GM23338 (cell line): Measurements from ENCODE around the gene SPECC1. TPM values are rescaled to one million over a fixed set of nuclear protein-coding genes. Genes with fewer than 3 reads are reported as not detected.

ENCODE experiments used
- ATAC-seq: fragments of 200-7000 bp; cut with Tn5 transposase; 3 replicates; pipeline ENCODE4 v1.9.1; 2020
- DNase-seq: peaks from one replicate; pipeline ENCODE4 v3.0.0-alpha.2; 2015; ENCODE audit warnings: low spot score
- H2AFZ ChIP-seq: fragments of 200-600 bp; sonication (generic); 2 replicates; pipeline ENCODE4 v1.8.0; 2016; ENCODE audit warnings: antibody characterized with exemption, mild to moderate bottlenecking, moderate library complexity
- H3F3A ChIP-seq: fragments of 200-600 bp; sonication (generic); replicated peaks from 2 replicates; pipeline ENCODE4 v1.8.0; 2017; ENCODE audit warnings: antibody characterized with exemption, mixed run types, low read depth
- H3K27ac ChIP-seq: fragments of 200-600 bp; sonication (generic); 2 replicates; pipeline ENCODE4 v1.6.1; 2016; ENCODE audit warnings: low read depth
- H3K27me3 ChIP-seq: fragments of 200-600 bp; sonication (generic); 2 replicates; pipeline ENCODE4 v1.8.0; 2016; ENCODE audit warnings: mild to moderate bottlenecking, mixed run types, moderate library complexity; ENCODE audit not compliant: insufficient read depth
- H3K36me3 ChIP-seq: fragments of 200-600 bp; sonication (generic); 2 replicates; pipeline ENCODE4 v1.8.0; 2016; ENCODE audit warnings: mild to moderate bottlenecking; ENCODE audit not compliant: insufficient read depth
- H3K4me1 ChIP-seq: fragments of 200-600 bp; sonication (generic); 2 replicates; pipeline ENCODE4 v1.8.0; 2016; ENCODE audit warnings: mild to moderate bottlenecking, moderate library complexity; ENCODE audit not compliant: insufficient read depth
- H3K4me2 ChIP-seq: fragments of 200-600 bp; sonication (generic); 2 replicates; pipeline ENCODE4 v1.7.1; 2017; ENCODE audit warnings: mixed run types
- H3K4me3 ChIP-seq: fragments of 200-600 bp; sonication (generic); 2 replicates; pipeline ENCODE4 v1.6.1; 2016; ENCODE audit warnings: mixed run types
- H3K79me2 ChIP-seq: fragments of 200-600 bp; sonication (generic); replicated peaks from 2 replicates; pipeline ENCODE4 v1.8.0; 2017; ENCODE audit warnings: mild to moderate bottlenecking; ENCODE audit not compliant: insufficient read depth
- H3K9me2 ChIP-seq: fragments of 200-600 bp; sonication (generic); 2 replicates; pipeline ENCODE4 v1.8.0; 2017; ENCODE audit not compliant: insufficient read depth
- H4K20me1 ChIP-seq: fragments of 200-600 bp; sonication (generic); replicated peaks from 2 replicates; pipeline ENCODE4 v1.8.0; 2017; ENCODE audit warnings: mild to moderate bottlenecking; ENCODE audit not compliant: insufficient read depth
- H3K27ac Mint-ChIP-seq: 2 replicates; pipeline ENCODE4 v1.8.0; 2020; ENCODE audit warnings: inconsistent platforms, mild to moderate bottlenecking, moderate library complexity, mixed read lengths
- H3K27me3 Mint-ChIP-seq: 3 replicates; pipeline ENCODE4 v1.8.0; 2022; ENCODE audit warnings: low read depth, mild to moderate bottlenecking, moderate library complexity, mixed read lengths, inconsistent platforms; ENCODE audit not compliant: insufficient read depth, poor library complexity
- H3K36me3 Mint-ChIP-seq: 3 replicates; pipeline ENCODE4 v1.8.0; 2021; ENCODE audit warnings: low read depth, mild to moderate bottlenecking, inconsistent platforms, moderate library complexity, mixed read lengths
- H3K4me1 Mint-ChIP-seq: 3 replicates; pipeline ENCODE4 v1.8.0; 2020; ENCODE audit warnings: mild to moderate bottlenecking, inconsistent platforms, mixed read lengths
- H3K4me3 Mint-ChIP-seq: 3 replicates; pipeline ENCODE4 v1.8.0; 2021; ENCODE audit warnings: moderate library complexity, mild to moderate bottlenecking, inconsistent platforms, mixed read lengths
- H3K9me3 Mint-ChIP-seq: 3 replicates; pipeline ENCODE4 v1.8.0; 2020; ENCODE audit warnings: moderate library complexity, mild to moderate bottlenecking, inconsistent platforms, mixed read lengths
- EZH2 ChIP-seq: fragments of 200-600 bp; sonication (generic); IDR thresholded peaks from one replicate; pipeline ENCODE4 v1.8.0; 2017; ENCODE audit warnings: antibody characterized with exemption, mild to moderate bottlenecking, low read depth; ENCODE audit not compliant: unreplicated experiment
- NANOG ChIP-seq: IDR thresholded peaks from 2 replicates; pipeline ENCODE4 v1.6.1; 2016; ENCODE audit warnings: antibody characterized with exemption, borderline replicate concordance
- polyA plus RNA-seq: library from polyadenylated mRNA; unstranded; fragments of >200 nt; fragmentation: Nextera tagmentation; extraction: Ambion mirVana; gene quantifications from 2 replicates; pipeline ENCODE4 v1.2.1, GENCODE V29; 2016
- total RNA-seq: library from RNA; depleted of rRNA; stranded (reverse); fragments of >200 nt; shearing (Covaris generic); gene quantifications from 2 replicates; pipeline ENCODE4 v1.2.3, GENCODE V29; 2014
- TF ChIP-seq, protein P1 (sequence below): fragments of 250-450 bp; sonication (Bioruptor Pico); IDR thresholded peaks from 2 replicates; pipeline ENCODE4 v1.5.0; 2020; ENCODE audit warnings: mild to moderate bottlenecking, moderate library complexity
- TF ChIP-seq, protein P2 (sequence below), 2 experiments: fragments of 200-600 bp in 1 of 2; sonication (generic) in 1 of 2; conservative IDR thresholded peaks; 2 replicates each; pipeline versions ENCODE4 v1.5.1 to v1.6.1; 2016 to 2017; ENCODE audit warnings: antibody characterized with exemption in 2 of 2, low read depth in 2 of 2, mild to moderate bottlenecking in 2 of 2, moderate library complexity in 1 of 2

The SPECC1 gene
- total and polyA plus RNA-seq, 2 experiments from 2014 or later: 42.6 to 101 TPM

DNA sequence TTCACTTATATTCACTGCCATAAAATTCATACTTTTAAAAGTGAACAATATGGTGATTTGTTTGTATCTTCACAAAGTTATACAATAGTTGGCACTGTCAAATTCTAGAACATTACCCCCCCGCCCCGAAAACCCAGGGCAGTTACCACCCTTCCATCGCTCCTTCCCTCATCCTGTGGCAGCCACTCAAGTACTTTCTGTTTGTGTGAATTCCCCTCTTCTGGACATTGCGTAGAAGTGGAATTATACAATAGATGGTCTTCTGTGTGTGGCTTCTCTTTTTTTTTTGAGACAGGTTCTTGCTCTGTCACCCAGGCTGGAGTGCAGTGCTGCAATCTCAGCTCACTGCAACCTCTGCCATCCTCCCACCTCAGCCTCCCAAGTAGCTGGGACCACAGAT, 58.6 kb downstream of the SPECC1 start (continued):
- TF ChIP-seq, protein P1, sequence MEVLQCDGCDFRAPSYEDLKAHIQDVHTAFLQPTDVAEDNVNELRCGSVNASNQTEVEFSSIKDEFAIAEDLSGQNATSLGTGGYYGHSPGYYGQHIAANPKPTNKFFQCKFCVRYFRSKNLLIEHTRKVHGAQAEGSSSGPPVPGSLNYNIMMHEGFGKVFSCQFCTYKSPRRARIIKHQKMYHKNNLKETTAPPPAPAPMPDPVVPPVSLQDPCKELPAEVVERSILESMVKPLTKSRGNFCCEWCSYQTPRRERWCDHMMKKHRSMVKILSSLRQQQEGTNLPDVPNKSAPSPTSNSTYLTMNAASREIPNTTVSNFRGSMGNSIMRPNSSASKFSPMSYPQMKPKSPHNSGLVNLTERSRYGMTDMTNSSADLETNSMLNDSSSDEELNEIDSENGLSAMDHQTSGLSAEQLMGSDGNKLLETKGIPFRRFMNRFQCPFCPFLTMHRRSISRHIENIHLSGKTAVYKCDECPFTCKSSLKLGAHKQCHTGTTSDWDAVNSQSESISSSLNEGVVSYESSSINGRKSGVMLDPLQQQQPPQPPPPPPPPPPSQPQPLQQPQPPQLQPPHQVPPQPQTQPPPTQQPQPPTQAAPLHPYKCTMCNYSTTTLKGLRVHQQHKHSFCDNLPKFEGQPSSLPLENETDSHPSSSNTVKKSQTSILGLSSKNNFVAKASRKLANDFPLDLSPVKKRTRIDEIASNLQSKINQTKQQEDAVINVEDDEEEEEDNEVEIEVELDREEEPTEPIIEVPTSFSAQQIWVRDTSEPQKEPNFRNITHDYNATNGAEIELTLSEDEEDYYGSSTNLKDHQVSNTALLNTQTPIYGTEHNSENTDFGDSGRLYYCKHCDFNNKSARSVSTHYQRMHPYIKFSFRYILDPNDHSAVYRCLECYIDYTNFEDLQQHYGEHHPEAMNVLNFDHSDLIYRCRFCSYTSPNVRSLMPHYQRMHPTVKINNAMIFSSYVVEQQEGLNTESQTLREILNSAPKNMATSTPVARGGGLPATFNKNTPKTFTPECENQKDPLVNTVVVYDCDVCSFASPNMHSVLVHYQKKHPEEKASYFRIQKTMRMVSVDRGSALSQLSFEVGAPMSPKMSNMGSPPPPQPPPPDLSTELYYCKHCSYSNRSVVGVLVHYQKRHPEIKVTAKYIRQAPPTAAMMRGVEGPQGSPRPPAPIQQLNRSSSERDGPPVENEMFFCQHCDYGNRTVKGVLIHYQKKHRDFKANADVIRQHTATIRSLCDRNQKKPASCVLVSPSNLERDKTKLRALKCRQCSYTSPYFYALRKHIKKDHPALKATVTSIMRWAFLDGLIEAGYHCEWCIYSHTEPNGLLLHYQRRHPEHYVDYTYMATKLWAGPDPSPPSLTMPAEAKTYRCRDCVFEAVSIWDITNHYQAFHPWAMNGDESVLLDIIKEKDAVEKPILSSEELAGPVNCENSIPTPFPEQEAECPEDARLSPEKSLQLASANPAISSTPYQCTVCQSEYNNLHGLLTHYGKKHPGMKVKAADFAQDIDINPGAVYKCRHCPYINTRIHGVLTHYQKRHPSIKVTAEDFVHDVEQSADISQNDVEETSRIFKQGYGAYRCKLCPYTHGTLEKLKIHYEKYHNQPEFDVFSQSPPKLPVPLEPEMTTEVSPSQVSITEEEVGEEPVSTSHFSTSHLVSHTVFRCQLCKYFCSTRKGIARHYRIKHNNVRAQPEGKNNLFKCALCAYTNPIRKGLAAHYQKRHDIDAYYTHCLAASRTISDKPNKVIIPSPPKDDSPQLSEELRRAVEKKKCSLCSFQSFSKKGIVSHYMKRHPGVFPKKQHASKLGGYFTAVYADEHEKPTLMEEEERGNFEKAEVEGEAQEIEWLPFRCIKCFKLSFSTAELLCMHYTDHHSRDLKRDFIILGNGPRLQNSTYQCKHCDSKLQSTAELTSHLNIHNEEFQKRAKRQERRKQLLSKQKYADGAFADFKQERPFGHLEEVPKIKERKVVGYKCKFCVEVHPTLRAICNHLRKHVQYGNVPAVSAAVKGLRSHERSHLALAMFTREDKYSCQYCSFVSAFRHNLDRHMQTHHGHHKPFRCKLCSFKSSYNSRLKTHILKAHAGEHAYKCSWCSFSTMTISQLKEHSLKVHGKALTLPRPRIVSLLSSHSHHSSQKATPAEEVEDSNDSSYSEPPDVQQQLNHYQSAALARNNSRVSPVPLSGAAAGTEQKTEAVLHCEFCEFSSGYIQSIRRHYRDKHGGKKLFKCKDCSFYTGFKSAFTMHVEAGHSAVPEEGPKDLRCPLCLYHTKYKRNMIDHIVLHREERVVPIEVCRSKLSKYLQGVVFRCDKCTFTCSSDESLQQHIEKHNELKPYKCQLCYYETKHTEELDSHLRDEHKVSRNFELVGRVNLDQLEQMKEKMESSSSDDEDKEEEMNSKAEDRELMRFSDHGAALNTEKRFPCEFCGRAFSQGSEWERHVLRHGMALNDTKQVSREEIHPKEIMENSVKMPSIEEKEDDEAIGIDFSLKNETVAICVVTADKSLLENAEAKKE (CRISPR knock-in tag): no peak
- TF ChIP-seq NANOG: no peak

DNA sequence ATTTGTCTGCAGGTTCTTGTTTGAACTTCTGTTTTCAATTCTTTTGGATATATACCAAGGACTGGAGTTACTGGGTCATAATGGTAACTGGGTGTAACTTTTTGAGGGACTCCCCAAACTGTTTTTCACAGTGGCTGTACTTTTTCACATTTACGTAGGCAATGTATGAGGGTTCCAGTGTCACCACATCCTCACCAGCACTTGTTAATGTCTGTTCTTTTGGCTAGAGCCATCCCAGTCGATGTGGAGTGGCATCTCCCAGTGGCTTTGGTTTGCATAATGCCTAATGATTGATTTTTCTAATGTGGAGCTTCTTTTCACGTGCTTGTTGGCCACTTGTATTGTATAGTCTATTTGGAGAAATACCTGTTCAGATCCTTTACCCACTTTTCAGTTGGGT, 59.3 kb downstream of the SPECC1 start:
- Histone ChIP-seq H3K27ac (no peak overlapping the region), H3K36me3 (no peaks in the 10 kb centered on the region), H3K79me2 (no peaks in the 10 kb centered on the region), H3K4me2 (no peak overlapping the region), H3K4me3 (no peak overlapping the region), H2AFZ (no peak overlapping the region), H3K4me1 (peaks cover 20% of the 10 kb centered on the region), H3F3A (no peaks in the 10 kb centered on the region), H4K20me1 (no peaks in the 10 kb centered on the region), H3K27me3 (no peaks in the 10 kb centered on the region), H3K9me2 (no peaks in the 10 kb centered on the region; the same call in 1 of the 2 replicates)
- Mint-ChIP-seq H3K27ac (no peak overlapping the region), H3K9me3 (no peaks in the 10 kb centered on the region), H3K36me3 (no peaks in the 10 kb centered on the region), H3K27me3 (peaks cover 4% of the 10 kb centered on the region), H3K4me3 (no peak overlapping the region), H3K4me1 (peaks cover 19% of the 10 kb centered on the region)
- TF ChIP-seq, protein P2, sequence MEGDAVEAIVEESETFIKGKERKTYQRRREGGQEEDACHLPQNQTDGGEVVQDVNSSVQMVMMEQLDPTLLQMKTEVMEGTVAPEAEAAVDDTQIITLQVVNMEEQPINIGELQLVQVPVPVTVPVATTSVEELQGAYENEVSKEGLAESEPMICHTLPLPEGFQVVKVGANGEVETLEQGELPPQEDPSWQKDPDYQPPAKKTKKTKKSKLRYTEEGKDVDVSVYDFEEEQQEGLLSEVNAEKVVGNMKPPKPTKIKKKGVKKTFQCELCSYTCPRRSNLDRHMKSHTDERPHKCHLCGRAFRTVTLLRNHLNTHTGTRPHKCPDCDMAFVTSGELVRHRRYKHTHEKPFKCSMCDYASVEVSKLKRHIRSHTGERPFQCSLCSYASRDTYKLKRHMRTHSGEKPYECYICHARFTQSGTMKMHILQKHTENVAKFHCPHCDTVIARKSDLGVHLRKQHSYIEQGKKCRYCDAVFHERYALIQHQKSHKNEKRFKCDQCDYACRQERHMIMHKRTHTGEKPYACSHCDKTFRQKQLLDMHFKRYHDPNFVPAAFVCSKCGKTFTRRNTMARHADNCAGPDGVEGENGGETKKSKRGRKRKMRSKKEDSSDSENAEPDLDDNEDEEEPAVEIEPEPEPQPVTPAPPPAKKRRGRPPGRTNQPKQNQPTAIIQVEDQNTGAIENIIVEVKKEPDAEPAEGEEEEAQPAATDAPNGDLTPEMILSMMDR (conservative IDR thresholded peaks at IDR 0.05; ENCODE audit: low read depth in 2 of 2): no peak
- TF ChIP-seq NANOG (no peak), EZH2 (no peak)
- ATAC-seq (no peak), DNase-seq (no peak)
